Astrocyte of the cerebellum (primary cell): Measurements from ENCODE around the gene TMEM106C.

ENCODE experiments used
- DNase-seq: peaks from one replicate; pipeline ENCODE4 v3.0.0-alpha.2; 2011; ENCODE audit warnings: low read depth
- H3K4me3 ChIP-seq: 2 replicates; pipeline ENCODE4 v1.5.1; 2011; ENCODE audit warnings: mild to moderate bottlenecking, low read depth, low read length, moderate library complexity
- CTCF ChIP-seq: IDR thresholded peaks from 2 replicates; pipeline ENCODE4 v1.5.1; 2012; ENCODE audit warnings: low read length, low read depth, moderate library complexity, mild to moderate bottlenecking; ENCODE audit errors: missing control alignments
- in situ Hi-C: cut with HindIII; loops from 2 replicates; pipeline ENCODE4 v1.10.0; 2017; ENCODE audit warnings: low sequenced_read_pairs

The TMEM106C gene

GRCh38 chr12:48009471-48009870, 46.1 kb downstream of the TMEM106C start:
- no peak for TF ChIP-seq CTCF
- in situ Hi-C loops, result no loop called here
- DNase-seq, result no peak
- no peak overlapping the region for H3K4me3 ChIP-seq

- no peak for DNase-seq
Observed at GRCh38 chr12:48010366-48010970, 47.1 kb downstream of the TMEM106C start.

DNA sequence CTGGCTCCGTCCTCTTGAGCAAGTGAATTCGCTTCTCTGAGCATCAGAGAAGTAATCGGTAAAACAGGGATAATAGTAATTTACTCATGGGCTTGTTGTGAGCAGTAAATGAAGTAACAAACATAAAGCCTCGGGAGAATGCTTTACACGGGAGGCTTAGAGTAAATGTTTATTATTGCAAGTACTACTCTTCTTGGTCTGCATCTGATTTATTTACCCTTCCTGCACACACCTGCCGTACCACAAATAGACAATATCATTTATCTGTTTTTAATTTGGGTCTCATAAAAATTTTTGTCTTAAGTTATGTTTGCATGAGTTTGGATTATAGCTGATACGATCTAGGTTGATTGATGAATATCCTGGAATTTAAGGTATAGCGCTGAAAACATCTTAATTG, 48.7 kb downstream of the TMEM106C start:
- no peak for TF ChIP-seq CTCF
- no peak overlapping the region for H3K4me3 ChIP-seq
- in situ Hi-C loops, result no loop called here
- no peak for DNase-seq

More at GRCh38 chr12:48010366-48010970, 47.1 kb downstream of the TMEM106C start:
- no peak overlapping the region for H3K4me3 ChIP-seq
- TF ChIP-seq CTCF, result no peak
- in situ Hi-C loops, result no loop called here

- no peak overlapping the region for H3K4me3 ChIP-seq
- no peak for DNase-seq
- in situ Hi-C loops, result no loop called here
- TF ChIP-seq CTCF, result no peak
Observed at GRCh38 chr12:48013287-48013686, 49.9 kb downstream of the TMEM106C start.

DNA sequence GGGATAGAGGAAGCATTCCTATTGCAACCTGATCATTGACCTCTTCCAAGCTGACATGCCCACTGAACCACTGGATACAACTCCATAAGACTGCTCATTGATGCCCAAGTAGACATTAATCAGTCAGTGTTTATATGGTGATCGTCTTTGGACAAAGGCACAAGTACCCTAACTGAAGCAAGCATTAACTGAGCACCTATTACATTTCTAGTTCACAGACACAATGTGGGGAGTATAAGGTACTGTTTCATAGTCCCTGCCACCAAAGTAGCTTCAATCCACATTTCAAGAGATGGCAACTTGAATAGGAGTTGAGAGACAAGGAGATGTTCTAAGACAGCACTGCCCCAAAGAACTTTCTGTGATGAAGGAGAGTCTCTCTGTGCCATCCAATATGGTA, 51.7 kb downstream of the TMEM106C start:
- no peak overlapping the region for H3K4me3 ChIP-seq
- no peak for DNase-seq
- no peak for TF ChIP-seq CTCF
- in situ Hi-C loops, result no loop called here

DNA sequence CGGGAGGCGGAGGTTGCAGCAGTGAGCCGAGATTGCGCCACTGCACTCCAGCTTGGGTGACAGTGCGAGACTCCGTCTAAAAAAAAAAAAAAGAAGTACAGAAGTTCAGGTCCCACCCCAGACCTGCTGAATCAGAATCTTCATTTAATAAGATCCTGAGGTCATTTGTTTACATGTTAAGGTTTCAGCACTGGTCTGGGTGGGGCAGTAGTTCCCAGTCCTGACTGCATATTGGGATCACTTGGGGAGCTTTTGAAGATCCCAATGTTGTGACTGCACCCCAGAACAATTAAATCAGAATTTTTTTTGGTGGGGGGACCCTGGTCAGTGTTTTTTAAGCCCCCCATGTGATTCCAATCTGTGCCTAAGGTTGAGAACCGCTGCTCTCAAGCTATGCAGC, 52.6 kb downstream of the TMEM106C start:
- DNase-seq, result no peak
- H3K4me3 ChIP-seq, result no peak overlapping the region
- no peak for TF ChIP-seq CTCF
- in situ Hi-C loops, result no loop called here
